HFF-Myc (cell line): ENCODE measurements around the gene TIMM23.
A peak's percentile ranks its signal among the peaks of the same experiment; 100 is the strongest.
"Not testable (repeated sequence)": the region's sequence is repeated elsewhere in the genome, so short reads cannot be mapped to it uniquely, and the experiment has no call there.

ENCODE experiments used
- DNase-seq: peaks from one replicate; pipeline ENCODE4 v3.0.0-alpha.2; 2011; ENCODE audit warnings: low read depth; ENCODE audit errors: extremely low read depth
- H3K4me3 ChIP-seq: replicated peaks from 2 replicates; pipeline ENCODE4 v1.5.1; 2011; ENCODE audit warnings: low read depth, mild to moderate bottlenecking, control low read depth, low read length
- CTCF ChIP-seq: IDR thresholded peaks from 2 replicates; pipeline ENCODE4 v1.5.1; 2012; ENCODE audit warnings: mild to moderate bottlenecking, low read depth, low read length, control low read depth; ENCODE audit errors: missing control alignments

TIMM23 gene

GRCh38 chr10:45983538-45984186 lies 11.4 kb downstream of the TIMM23 start:
- DNase-seq, H3K4me3 ChIP-seq: not testable (repeated sequence)
- peak; percentile 15 for TF ChIP-seq CTCF

GRCh38 chr10:45984473-45984872 lies 12.2 kb downstream of the TIMM23 start:
- DNase-seq, H3K4me3 ChIP-seq: not testable (repeated sequence)

- DNase-seq, H3K4me3 ChIP-seq: not testable (repeated sequence)
These were observed 13.3 kb downstream of the TIMM23 start for GRCh38 chr10:45985590-45985989.

GRCh38 chr10:45997557-45997956 lies 25.3 kb downstream of the TIMM23 start:
- no peak for TF ChIP-seq CTCF
- H3K4me3 ChIP-seq = no peak overlapping the region
- DNase-seq = no peak

GRCh38 chr10:45997994-45998763 lies 25.9 kb downstream of the TIMM23 start:
- no peak for TF ChIP-seq CTCF
- DNase-seq = no peak
- no peak overlapping the region for H3K4me3 ChIP-seq

GRCh38 chr10:45999955-46000354 lies 27.7 kb downstream of the TIMM23 start:
- not testable (repeated sequence) for H3K4me3 ChIP-seq, DNase-seq

- TF ChIP-seq CTCF = no peak
- H3K4me3 ChIP-seq = no peak overlapping the region
These were observed 28.2 kb downstream of the TIMM23 start for GRCh38 chr10:46000538-46000937.

GRCh38 chr10:46001187-46001756 lies 29.0 kb downstream of the TIMM23 start:
- DNase-seq = no peak
- TF ChIP-seq CTCF = no peak

More at GRCh38 chr10:46000538-46000937, 28.2 kb downstream of the TIMM23 start:
- DNase-seq = no peak

GRCh38 chr10:46002189-46002687 lies 29.9 kb downstream of the TIMM23 start:
- DNase-seq = not testable (repeated sequence)

More at GRCh38 chr10:46001187-46001756, 29.0 kb downstream of the TIMM23 start:
- no peak overlapping the region for H3K4me3 ChIP-seq

More at GRCh38 chr10:46002189-46002687, 29.9 kb downstream of the TIMM23 start:
- not testable (repeated sequence) for H3K4me3 ChIP-seq
